ENCODE data around the gene TMEM234.
"Not testable (repeated sequence)": the region's sequence is repeated elsewhere in the genome, so short reads cannot be mapped to it uniquely, and the experiment has no call there.

The TMEM234 gene

GRCh38 chr1:32221980-32222755 is at the start of gene TMEM234, which contains the start of gene EIF3I:
TMEM234 (minus strand) TSS chr1:32222353; CDS start chr1:32222322, 31 bp downstream.
EIF3I (plus strand) TSS chr1:32222407; CDS start chr1:32222442, 35 bp downstream.
- peak; percentile 92 for DNase-seq

GRCh38 chr1:32269744-32270143 is 47.6 kb upstream of the TMEM234 start:
- no peak for DNase-seq

- no peak for DNase-seq
These were observed 44.9 kb upstream of the TMEM234 start for GRCh38 chr1:32266921-32267591.

- DNase-seq: no peak
These were observed 43.7 kb upstream of the TMEM234 start for GRCh38 chr1:32265846-32266245.

GRCh38 chr1:32263744-32264143 is 41.6 kb upstream of the TMEM234 start:
- DNase-seq: no peak

GRCh38 chr1:32263236-32263593 is 41.1 kb upstream of the TMEM234 start:
- DNase-seq: not testable (repeated sequence)

- no peak for DNase-seq
These were observed 35.0 kb upstream of the TMEM234 start for GRCh38 chr1:32257227-32257508.

GRCh38 chr1:32256473-32257226 is 34.5 kb upstream of the TMEM234 start:
- DNase-seq: no peak

- DNase-seq: no peak
These were observed 33.2 kb upstream of the TMEM234 start for GRCh38 chr1:32255072-32256071.

GRCh38 chr1:32250893-32251716 is 29.0 kb upstream of the TMEM234 start, which contains the start of gene LCK:
LCK (plus strand) TSS chr1:32251265; CDS start chr1:32274330, 23,065 bp downstream.
- peak; percentile 69 for DNase-seq

- peak; percentile 87 for DNase-seq
These were observed 27.8 kb upstream of the TMEM234 start for GRCh38 chr1:32249831-32250525.

- DNase-seq: peak; percentile 73
These were observed 26.1 kb upstream of the TMEM234 start for GRCh38 chr1:32247983-32248889.

GRCh38 chr1:32247452-32247851 is 25.3 kb upstream of the TMEM234 start:
- no peak for DNase-seq

GRCh38 chr1:32246888-32247273 is 24.7 kb upstream of the TMEM234 start, which contains the start of gene FAM167B:
FAM167B (plus strand) TSS chr1:32247222; CDS start chr1:32247422, 200 bp downstream.
- DNase-seq: no peak

- DNase-seq: no peak
These were observed 20.2 kb upstream of the TMEM234 start for GRCh38 chr1:32242341-32242851.

GRCh38 chr1:32241001-32241763 is 19.0 kb upstream of the TMEM234 start:
- peak; percentile 35 for DNase-seq

- DNase-seq: peak; percentile 63
These were observed 18.2 kb upstream of the TMEM234 start for GRCh38 chr1:32240140-32240951.

- no peak for DNase-seq
These were observed 17.6 kb upstream of the TMEM234 start for GRCh38 chr1:32239790-32240139.
